Gastrocnemius medialis (tissue), 4 donors: Measurements from ENCODE around the gene HYAL3.

Experiments
- POLR2A ChIP-seq, 2 donors: fragments of 450-650 bp; IDR thresholded peaks; one replicate each; pipeline ENCODE4 v1.6.1; 2017; ENCODE audit warnings: antibody characterized with exemption in 2 of 2, mild to moderate bottlenecking in 2 of 2, moderate library complexity in 2 of 2
- TF ChIP-seq, protein P1 (sequence below), 5 experiments: fragments of 450-650 bp in 3 of 5; fragments of 200-600 bp in 2 of 5; sonication (generic) in 2 of 5; IDR thresholded peaks in 4 of 5; conservative IDR thresholded peaks in 1 of 5; 1 replicate in 4 of 5; 2 replicates in 1 of 5; pipeline ENCODE4 v1.5.1; 2016 to 2019; ENCODE audit warnings: antibody characterized with exemption in 5 of 5, mild to moderate bottlenecking in 3 of 5, moderate library complexity in 3 of 5

- TF ChIP-seq, protein P1, sequence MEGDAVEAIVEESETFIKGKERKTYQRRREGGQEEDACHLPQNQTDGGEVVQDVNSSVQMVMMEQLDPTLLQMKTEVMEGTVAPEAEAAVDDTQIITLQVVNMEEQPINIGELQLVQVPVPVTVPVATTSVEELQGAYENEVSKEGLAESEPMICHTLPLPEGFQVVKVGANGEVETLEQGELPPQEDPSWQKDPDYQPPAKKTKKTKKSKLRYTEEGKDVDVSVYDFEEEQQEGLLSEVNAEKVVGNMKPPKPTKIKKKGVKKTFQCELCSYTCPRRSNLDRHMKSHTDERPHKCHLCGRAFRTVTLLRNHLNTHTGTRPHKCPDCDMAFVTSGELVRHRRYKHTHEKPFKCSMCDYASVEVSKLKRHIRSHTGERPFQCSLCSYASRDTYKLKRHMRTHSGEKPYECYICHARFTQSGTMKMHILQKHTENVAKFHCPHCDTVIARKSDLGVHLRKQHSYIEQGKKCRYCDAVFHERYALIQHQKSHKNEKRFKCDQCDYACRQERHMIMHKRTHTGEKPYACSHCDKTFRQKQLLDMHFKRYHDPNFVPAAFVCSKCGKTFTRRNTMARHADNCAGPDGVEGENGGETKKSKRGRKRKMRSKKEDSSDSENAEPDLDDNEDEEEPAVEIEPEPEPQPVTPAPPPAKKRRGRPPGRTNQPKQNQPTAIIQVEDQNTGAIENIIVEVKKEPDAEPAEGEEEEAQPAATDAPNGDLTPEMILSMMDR (IDR thresholded peaks at IDR 0.05 in 4 of 5, conservative IDR thresholded peaks at IDR 0.05 in 1 of 5), result no peak
- no peak for TF ChIP-seq POLR2A (IDR thresholded peaks at IDR 0.05)
Measured at GRCh38 chr3:50295553-50296431, 3.4 kb downstream of the HYAL3 start.
